Smooth muscle cell (in vitro differentiated cells): Measurements from ENCODE around the gene LDLRAD4. TPM values are rescaled to one million over a fixed set of nuclear protein-coding genes. Genes with fewer than 3 reads are reported as not detected.

Experiments used
- DNase-seq: peaks from one replicate; lab custom pipeline; 2025; ENCODE audit not compliant: unreplicated experiment; lab: John Stamatoyannopoulos, UW
- H2AFZ ChIP-seq: fragments of 200-600 bp; sonication (generic); 2 replicates; pipeline ENCODE4 v1.6.0; 2016; ENCODE audit warnings: antibody characterized with exemption, low read depth, mild to moderate bottlenecking
- H3F3A ChIP-seq: fragments of 200-600 bp; sonication (generic); 2 replicates; pipeline ENCODE4 v1.6.0; 2017; ENCODE audit warnings: antibody characterized with exemption, low read depth
- H3K27ac ChIP-seq: fragments of 200-600 bp; sonication (generic); 2 replicates; pipeline ENCODE4 v1.5.1; 2016; ENCODE audit warnings: low read depth, mild to moderate bottlenecking
- H3K27me3 ChIP-seq: fragments of 200-600 bp; sonication (generic); 2 replicates; pipeline ENCODE4 v1.6.1; 2016; ENCODE audit warnings: low read depth, mild to moderate bottlenecking
- H3K36me3 ChIP-seq: fragments of 200-600 bp; sonication (generic); 2 replicates; pipeline ENCODE4 v1.5.1; 2016; ENCODE audit warnings: low read depth
- H3K4me1 ChIP-seq: fragments of 200-600 bp; sonication (generic); 2 replicates; pipeline ENCODE4 v1.5.1; 2016; ENCODE audit warnings: low read depth
- H3K4me2 ChIP-seq: fragments of 200-600 bp; sonication (generic); 2 replicates; pipeline ENCODE4 v1.6.0; 2016; ENCODE audit warnings: mild to moderate bottlenecking
- H3K4me3 ChIP-seq: fragments of 200-600 bp; sonication (generic); 2 replicates; pipeline ENCODE4 v1.5.1; 2016; ENCODE audit warnings: mild to moderate bottlenecking
- H3K79me2 ChIP-seq: fragments of 200-600 bp; sonication (generic); 2 replicates; pipeline ENCODE4 v1.6.0; 2016; ENCODE audit warnings: low read depth, mild to moderate bottlenecking
- H3K9ac ChIP-seq: fragments of 200-600 bp; sonication (generic); 2 replicates; pipeline ENCODE4 v1.6.0; 2016; ENCODE audit warnings: low read depth
- H3K9me3 ChIP-seq: fragments of 200-600 bp; sonication (generic); replicated peaks from 2 replicates; pipeline ENCODE4 v1.5.1; 2016; ENCODE audit warnings: low read depth
- H4K20me1 ChIP-seq: fragments of 200-600 bp; sonication (generic); 2 replicates; pipeline ENCODE4 v1.6.0; 2016; ENCODE audit warnings: low read depth
- CTCF ChIP-seq: fragments of 200-600 bp; sonication (generic); IDR thresholded peaks from 2 replicates; pipeline ENCODE4 v1.5.1; 2017; ENCODE audit warnings: borderline replicate concordance, mild to moderate bottlenecking, antibody characterized with exemption; ENCODE audit not compliant: insufficient read depth, poor library complexity, severe bottlenecking
- whole genome bisulfite sequencing: methylation state at CpG from one replicate; pipeline ENCODE4 v1.1.7; 2016; ENCODE audit warnings: low lambda C conversion rate; 5-methylcytosine and 5-hydroxymethylcytosine counted together
- polyA plus RNA-seq: library from polyadenylated mRNA; unstranded; fragments of >200 nt; fragmentation: Nextera tagmentation; extraction: Ambion mirVana; gene quantifications from 2 replicates; pipeline ENCODE4 v1.2.1, GENCODE V29; 2016
- total RNA-seq: library from RNA; depleted of rRNA; stranded (reverse); fragments of >200 nt; gene quantifications from 2 replicates; pipeline ENCODE4 v1.2.3, GENCODE V29; 2014

LDLRAD4 gene
- total and polyA plus RNA-seq, 2 experiments from 2014 or later = 36.2 to 48.3 TPM

DNA sequence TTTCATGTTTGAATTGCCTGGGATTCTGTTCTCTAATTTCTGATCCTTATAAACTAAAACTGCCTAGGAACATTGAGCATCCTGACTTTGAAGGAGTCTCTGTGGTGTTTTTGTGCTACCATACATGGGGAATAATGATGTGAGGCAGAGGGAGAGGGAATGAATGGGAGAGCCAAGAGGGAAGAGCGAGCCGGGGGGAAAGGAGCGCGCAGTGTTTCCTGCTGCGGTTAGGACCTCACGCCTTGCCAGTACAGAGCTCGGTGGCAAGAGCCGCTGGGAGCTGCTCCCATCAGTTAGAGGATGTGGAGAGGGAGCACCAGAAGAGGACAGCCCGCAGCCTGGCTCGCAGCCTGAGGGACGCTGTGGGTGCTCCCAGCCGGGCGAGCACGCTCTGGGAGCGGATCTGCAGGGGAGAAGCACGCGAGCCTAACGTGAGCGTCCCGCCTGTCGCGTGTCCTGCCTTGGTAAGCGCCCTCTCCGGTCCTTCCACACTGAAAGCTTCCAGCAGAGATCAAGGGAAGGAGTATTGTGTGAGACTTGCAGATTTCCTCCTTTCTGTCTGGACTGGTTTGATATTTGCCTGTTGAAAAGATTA is 393.1 kb downstream of the LDLRAD4 start:
- Histone ChIP-seq H2AFZ (no peak overlapping the region), H3K27me3 (no peaks in the 10 kb centered on the region), H3K79me2 (peaks cover 12% of the 10 kb centered on the region), H3K36me3 (no peaks in the 10 kb centered on the region), H3K9me3 (no peaks in the 10 kb centered on the region), H3K4me3 (peak overlapping the region; percentile 33), H3K4me1 (peaks cover 22% of the 10 kb centered on the region), H3K9ac (peak overlapping the region; percentile 74), H3K27ac (peak overlapping the region; percentile 83), H3F3A (peaks cover 10% of the 10 kb centered on the region), H4K20me1 (peaks cover 21% of the 10 kb centered on the region), H3K4me2 (peak overlapping the region; percentile 82)
- WGBS = 50% methylated on average over 24 of the region's 24 CpGs
- peak; percentile 30 for DNase-seq
- TF ChIP-seq CTCF = no peak

- H3K27me3 ChIP-seq = no peaks in the 10 kb centered on the region
- peak overlapping the region; percentile 82 for H3K4me2 ChIP-seq
- TF ChIP-seq CTCF = no peak
- peaks cover 26% of the 10 kb centered on the region for H4K20me1 ChIP-seq
- no peak overlapping the region for H2AFZ ChIP-seq
- no peaks in the 10 kb centered on the region for H3K36me3 ChIP-seq
- peaks cover 22% of the 10 kb centered on the region for H3K4me1 ChIP-seq
- WGBS = 39% methylated on average over 19 of the region's 20 CpGs
- peak overlapping the region; percentile 33 for H3K4me3 ChIP-seq
- DNase-seq = no peak
- no peaks in the 10 kb centered on the region for H3K9me3 ChIP-seq
- H3K27ac ChIP-seq = peak overlapping the region; percentile 83
- H3K79me2 ChIP-seq = peaks cover 16% of the 10 kb centered on the region
- peak overlapping the region; percentile 74 for H3K9ac ChIP-seq
- H3F3A ChIP-seq = peaks cover 10% of the 10 kb centered on the region
Observed at GRCh38 chr18:13612196-13612997, 393.8 kb downstream of the LDLRAD4 start.

DNA sequence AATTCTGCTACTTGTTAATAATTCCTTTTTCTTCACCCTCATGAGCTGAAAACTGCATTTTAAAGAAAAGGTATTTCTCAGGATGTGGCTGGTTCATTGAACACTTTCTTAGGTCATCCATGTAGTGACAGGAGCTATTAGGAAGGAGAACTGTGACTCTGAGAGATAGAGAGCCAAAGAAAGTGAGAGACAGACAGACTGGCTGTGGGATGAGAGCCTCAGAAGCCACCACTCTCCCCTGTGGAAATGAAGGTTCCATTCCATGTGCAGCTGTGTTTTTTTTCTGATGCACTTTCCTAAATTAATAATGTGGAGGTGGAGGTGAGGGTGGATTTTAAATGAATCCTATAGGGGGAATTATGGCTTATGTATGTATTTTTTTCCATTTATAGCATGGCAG is 394.5 kb downstream of the LDLRAD4 start:
- peaks cover 32% of the 10 kb centered on the region for H4K20me1 ChIP-seq
- H3K9me3 ChIP-seq = no peaks in the 10 kb centered on the region
- DNase-seq = no peak
- H3F3A ChIP-seq = peaks cover 10% of the 10 kb centered on the region
- peaks cover 22% of the 10 kb centered on the region for H3K4me1 ChIP-seq
- H3K4me3 ChIP-seq = peak overlapping the region; percentile 33
- peak overlapping the region; percentile 74 for H3K9ac ChIP-seq
- peak overlapping the region; percentile 83 for H3K27ac ChIP-seq
- no peaks in the 10 kb centered on the region for H3K36me3 ChIP-seq
- TF ChIP-seq CTCF = no peak
- peaks cover 18% of the 10 kb centered on the region for H3K79me2 ChIP-seq
- H3K27me3 ChIP-seq = no peaks in the 10 kb centered on the region
- H3K4me2 ChIP-seq = peak overlapping the region; percentile 82
- no peak overlapping the region for H2AFZ ChIP-seq
